ENCODE data around the gene ATP7B.

ATP7B gene

GRCh38 chr13:51950722-51951121 lies 60.5 kb downstream of the ATP7B start:
- DNase-seq (ENCODE audit: low read depth) = no peak

DNA sequence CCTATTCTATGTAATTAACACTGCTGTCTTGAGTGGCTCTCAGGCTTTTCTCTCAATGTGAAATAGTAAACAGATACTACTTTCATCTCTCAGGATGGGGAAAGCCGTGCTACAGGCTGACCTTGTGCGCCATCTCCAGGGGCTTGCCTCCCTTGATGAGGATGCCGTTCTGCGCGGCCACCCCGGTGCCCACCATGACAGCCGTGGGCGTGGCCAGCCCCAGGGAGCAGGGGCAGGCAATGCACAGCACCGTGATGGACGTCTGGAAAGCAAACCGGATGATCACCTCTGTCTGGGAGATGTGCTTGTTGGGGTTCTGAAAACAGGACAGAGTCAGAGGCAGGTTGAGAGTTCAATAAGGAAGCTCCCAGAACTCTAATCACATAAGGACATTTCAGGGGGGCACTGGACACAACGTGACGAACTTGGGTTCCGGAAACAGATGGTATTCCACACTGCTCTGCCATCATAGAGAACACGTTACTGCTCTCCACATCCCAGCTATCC lies 65.0 kb downstream of the ATP7B start:
- DNase-seq (ENCODE audit: low read depth) = no peak

- DNase-seq (ENCODE audit: low read depth) = no peak
These were observed 66.1 kb downstream of the ATP7B start for GRCh38 chr13:51945149-51945548.

GRCh38 chr13:51944428-51944827 lies 66.8 kb downstream of the ATP7B start:
- DNase-seq (ENCODE audit: low read depth) = no peak

DNA sequence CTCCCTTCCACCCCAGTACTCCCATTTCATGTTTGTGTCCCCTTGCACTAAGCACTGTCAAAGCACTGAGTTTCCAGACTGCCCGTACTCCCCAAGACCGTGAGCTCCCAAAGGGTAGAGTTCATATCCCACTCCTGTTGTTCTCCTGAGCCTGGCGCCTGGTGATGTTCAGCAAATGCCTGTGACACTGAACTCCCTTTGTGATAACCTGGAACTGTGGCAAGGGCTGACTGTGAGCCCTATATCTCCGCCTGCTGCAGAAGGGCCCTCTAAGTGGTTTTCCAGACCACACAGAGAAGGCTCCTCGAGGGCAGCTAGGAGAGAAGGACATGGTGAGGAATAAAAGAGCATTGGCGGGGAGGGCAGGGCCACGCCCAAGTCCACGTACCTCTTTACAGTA lies 67.5 kb downstream of the ATP7B start:
- no peak for DNase-seq (ENCODE audit: low read depth)

DNA sequence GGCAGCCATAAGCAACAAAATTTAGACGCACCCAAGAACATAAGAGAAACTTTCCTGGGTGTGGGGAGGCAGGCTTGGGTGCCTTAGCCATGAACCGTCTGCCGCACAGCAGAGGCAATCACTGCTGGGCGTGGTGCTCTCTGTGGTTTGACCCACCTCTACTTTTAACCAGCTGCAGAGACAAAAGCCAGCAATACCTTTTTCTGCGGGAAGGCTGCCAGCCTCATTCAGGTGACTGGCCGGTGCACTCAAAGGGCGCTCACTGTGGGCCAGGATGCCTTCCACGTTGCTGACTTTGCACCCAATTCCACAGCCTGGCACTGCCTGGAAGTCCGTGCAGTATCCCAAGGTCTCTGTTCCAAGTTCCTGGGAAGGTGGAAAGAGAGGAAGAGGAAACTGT lies 69.1 kb downstream of the ATP7B start:
- DNase-seq (ENCODE audit: low read depth) = no peak

- DNase-seq (ENCODE audit: low read depth) = no peak
These were observed 72.8 kb downstream of the ATP7B start for GRCh38 chr13:51938454-51938853.

GRCh38 chr13:51937320-51938290 lies 73.6 kb downstream of the ATP7B start:
- DNase-seq (ENCODE audit: low read depth) = no peak

DNA sequence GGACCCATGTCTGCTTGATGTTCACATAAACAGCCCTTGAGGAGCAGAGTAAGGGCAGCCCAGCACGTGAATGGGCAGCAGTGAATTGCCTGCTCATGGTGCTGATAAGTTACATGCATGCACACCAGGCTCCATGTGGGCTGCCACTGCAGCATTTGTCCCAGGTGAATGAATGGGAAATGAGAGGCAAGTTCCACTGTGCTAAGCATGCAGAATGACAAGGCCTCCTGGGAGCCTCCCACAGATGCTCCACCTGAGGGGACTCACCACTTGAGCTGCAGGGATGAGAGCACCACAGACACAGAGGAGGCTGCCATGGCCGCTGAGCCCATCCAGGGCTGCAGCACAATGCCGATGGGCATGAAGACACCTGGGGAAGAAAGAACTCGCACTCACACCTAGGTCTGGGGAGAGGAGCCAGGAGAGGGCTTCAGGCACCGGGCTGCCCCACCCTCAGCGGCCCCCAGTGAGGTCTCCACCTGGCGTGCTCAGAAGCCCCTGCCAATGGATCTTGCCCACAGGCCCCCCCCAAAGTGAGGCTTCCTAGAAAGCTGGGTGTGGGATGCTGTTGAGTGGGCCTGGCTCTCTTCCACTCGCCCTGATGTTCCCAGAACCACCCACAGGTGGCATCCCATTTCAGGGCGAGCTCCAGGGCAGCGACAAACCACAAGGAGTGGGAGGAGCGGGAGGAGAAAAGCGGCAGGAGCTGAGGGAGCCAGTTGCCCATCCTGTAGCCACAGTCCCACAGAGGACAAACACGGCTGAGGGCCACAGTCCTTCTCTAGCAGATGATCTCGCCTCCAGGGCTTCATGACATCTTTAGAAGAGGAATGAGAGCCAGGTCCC lies 75.7 kb downstream of the ATP7B start:
- DNase-seq (ENCODE audit: low read depth) = no peak

DNA sequence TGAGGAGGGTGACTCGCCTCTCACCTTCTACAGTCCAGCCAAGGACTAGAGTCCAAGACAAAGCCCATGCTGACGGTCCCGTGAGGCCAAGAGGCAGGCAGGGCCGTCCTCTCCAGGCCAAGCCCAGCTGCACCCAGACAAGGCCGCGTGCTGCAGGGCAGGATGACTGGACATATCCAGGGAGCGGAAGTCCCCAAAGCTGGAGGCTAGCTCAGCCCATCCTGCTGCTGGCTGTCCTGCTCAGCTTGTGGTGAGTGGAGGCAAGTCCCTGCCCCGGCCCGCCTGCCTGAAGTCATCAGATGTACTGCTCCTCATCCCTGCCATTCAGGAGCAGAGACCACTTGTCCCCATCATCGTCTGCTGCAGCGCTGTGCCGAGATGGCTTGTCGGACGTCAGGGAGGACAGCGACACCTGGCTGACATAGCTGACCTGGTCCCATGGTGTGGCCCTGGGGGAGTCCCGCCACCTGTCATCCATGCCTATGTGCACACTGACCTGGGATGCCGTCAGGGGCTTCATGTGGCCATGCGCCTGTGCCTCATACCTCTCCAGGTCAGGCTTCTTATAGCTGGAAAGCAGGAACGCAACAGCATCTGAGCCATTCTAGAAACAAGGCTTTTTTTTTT lies 76.7 kb downstream of the ATP7B start:
- DNase-seq (ENCODE audit: low read depth) = no peak

DNA sequence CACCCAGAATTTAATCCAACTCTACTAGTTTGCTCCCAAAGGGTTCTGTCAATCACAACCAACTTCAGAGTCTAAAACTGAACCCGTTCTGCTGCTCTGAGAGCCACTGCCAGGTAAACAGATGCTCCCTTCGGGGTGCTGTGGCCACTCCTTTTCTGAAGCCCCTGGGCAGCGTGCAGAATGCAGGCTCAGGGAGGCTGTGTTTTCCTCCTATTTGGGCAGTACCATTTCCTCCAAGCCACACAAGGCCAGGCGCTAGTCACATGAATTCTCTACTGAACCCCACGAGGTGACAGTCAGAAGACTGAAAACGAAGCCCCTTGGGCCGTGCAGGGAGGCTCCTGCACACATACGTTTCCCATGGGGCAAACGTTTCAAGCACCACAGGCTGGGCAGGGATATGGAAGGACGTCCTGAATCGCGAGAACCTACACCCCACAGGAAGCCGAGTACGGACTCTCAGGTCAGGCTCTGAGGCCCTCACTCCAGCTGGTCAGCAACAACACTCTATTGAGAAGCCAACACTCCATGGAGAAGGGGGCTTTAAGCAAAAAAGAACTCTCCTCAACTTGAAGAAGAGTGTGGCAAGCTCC lies 77.7 kb downstream of the ATP7B start:
- no peak for DNase-seq (ENCODE audit: low read depth)

GRCh38 chr13:51932231-51932630 lies 79.0 kb downstream of the ATP7B start:
- no peak for DNase-seq (ENCODE audit: low read depth)

DNA sequence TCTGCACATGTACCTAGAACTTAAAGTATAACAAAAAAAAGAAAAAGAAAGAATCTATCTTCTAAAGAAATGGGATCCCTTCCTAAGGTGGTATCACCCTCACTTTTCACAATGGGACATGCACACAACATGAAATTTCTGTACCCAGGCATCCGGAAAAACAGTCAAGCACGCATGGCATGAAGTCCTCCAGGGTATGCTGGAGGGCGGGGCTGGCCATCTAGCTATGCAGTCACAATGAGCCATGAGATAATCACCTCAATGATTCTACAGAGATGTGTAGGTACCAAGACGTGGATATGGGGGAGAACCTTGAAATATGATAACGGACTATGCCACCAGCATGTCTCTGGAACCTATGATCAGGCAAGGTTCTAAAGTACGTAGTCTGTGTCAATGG lies 79.6 kb downstream of the ATP7B start:
- DNase-seq (ENCODE audit: low read depth) = no peak

DNA sequence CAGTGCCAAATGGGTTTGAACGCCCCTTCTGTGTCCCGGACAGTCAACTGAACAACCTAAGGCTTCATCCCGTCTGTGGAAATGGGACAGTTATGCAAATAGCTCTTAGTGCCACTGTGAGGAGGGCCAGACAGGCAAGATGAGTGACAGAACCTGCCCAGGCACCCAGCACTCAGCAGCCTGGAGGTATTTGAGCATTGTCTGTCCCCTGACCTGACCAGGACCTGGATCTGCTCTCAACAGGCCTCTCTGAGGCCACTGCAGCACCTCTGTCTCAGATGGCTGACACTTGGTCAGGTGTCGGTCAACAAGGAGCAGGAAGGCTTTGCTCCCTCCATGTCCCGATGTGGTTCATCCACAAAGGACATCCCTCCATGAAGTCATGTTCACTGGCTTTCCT lies 81.6 kb downstream of the ATP7B start:
- no peak for DNase-seq (ENCODE audit: low read depth)

DNA sequence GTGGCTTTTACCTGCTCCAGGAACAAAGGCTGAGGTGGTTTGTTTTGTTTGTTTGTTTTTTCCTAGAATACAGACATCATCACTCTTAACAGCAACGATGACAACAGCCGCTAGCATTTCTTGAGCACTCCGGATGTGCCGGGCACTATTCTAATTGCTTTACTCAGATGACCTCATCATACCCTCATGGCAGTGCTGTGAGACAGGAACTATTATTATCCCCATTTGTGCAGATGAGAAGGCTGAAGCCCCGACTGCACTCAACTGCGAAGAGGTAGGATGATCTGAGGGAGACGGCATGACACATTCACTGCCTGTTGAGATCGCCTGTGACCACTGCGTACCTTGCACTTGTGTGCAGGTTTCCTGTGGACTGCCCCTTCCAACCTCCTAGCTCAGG lies 83.0 kb downstream of the ATP7B start:
- DNase-seq (ENCODE audit: low read depth) = no peak

- no peak for DNase-seq (ENCODE audit: low read depth)
These were observed 84.1 kb downstream of the ATP7B start for GRCh38 chr13:51927129-51927528.

DNA sequence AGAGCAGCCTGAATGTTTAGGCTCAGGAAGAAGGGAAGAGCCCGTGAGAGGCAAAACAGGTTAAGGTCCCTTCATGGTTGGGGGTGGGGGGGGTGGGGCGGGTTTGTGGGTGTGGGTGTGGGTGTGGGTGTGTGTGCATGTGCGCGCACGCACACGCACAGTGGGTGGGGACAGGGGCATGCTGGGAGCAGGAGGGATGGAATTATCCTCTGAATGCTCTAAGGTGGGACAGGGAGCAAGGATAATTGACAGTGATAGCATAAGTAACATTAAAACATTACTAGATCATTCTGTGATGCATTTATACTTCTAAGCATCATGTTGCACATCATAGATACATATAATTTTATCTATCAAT lies 84.7 kb downstream of the ATP7B start:
- no peak for DNase-seq (ENCODE audit: low read depth)

GRCh38 chr13:51925865-51926527 lies 85.3 kb downstream of the ATP7B start:
- no peak for DNase-seq (ENCODE audit: low read depth)

- no peak for DNase-seq (ENCODE audit: low read depth)
These were observed 86.3 kb downstream of the ATP7B start for GRCh38 chr13:51924756-51925544.

DNA sequence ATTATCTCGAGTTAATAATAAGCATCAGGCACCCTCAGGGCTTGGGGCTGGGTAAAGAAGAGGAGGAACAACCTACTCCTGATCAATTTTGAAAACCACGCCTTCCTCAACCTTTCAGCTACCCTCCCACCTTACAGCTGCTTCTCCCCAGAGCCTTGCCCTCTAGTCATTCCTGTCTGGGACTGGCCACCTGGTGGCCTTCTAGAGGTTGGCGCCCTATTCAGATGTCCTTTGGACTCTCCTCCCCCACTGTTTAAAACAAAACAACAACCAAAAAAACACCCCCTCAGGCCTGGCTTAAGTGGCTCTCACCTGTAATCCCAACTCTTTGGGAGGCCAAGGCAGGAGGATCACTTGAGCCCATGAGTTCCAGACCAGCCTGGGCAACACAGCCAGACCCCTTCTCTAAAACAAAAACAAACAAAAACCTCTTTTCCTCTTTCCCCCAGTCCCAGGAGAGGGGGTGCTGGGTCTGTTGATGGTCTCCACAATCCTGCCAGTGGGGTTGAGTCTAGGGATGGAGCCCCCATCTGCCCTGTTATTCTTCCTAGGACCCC lies 87.2 kb downstream of the ATP7B start:
- no peak for DNase-seq (ENCODE audit: low read depth)

Data from stimulated activated CD8-positive, alpha-beta memory T cell treated with anti-CD3 and anti-CD28 coated beads, Interleukin-15, amount 100 ng/mL, for 1 hour (primary cell).